ENCODE results near the gene CEP89.
"Not testable (repeated sequence)": the region's sequence is repeated elsewhere in the genome, so short reads cannot be mapped to it uniquely, and the experiment has no call there.

Gene CEP89

DNA sequence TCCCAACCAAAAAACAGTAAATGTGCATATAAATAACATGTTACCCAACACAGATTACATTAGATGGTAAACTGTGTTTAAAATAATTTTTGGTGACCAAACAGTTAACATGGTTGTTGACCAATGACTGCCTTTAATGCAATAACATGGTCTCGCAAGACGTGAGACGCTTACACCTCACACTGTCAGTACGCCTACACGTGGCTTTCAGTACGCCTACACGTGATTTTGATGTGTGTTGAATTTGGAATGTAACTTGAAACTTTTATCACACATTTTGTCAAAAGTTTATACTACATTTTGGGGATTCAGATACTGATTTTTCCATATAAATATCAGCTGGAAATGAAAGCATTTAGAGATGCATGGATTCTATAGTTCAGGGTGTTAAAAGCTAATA, 134.2 kb downstream of the CEP89 start:
- no peak for DNase-seq (ENCODE audit: low spot score)

GRCh38 chr19:32833388-32833787, 138.4 kb downstream of the CEP89 start:
- DNase-seq (ENCODE audit: low spot score): not testable (repeated sequence)

DNA sequence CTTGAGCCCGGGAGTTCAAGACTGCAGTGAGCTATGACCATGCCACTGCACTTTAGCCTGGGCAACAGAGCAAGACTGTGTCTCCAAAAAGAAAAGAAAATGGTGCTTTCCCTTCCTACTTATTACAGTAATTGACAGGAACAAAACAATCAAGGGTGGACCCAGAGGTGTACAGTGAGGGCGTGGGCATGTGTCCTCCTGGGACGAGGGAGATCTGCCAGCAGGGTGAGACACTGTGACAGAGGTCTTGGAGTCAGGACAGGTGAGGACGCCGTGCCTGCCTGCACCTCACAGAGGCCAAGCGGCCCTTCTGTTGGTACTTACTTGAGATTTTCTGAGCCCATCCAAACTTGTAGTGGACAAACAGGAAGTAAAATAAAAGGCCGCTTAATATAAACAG, 138.9 kb downstream of the CEP89 start:
- DNase-seq (ENCODE audit: low spot score): not testable (repeated sequence)

- DNase-seq (ENCODE audit: low spot score): not testable (repeated sequence)
These were observed 139.7 kb downstream of the CEP89 start for GRCh38 chr19:32832094-32832493.

DNA sequence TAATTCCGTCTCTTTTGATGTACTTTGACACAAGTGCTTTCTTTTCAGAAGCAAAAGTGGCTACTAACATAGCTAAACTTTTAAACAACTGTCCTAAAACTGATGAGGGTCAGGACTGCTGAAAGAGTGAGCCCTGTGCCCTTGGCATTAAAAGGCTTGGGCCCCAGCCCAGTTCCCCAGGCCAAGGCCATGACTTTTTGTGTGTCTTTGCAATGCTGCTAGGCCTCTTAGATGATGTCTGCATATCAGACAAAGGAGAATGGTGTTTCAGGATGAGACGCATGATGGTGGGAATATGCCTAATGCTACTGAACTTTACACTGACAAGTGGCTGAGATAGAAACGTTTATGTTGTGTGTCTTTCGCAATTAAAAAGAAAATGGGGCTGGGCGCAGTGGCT, 140.1 kb downstream of the CEP89 start:
- no peak for DNase-seq (ENCODE audit: low spot score)

DNA sequence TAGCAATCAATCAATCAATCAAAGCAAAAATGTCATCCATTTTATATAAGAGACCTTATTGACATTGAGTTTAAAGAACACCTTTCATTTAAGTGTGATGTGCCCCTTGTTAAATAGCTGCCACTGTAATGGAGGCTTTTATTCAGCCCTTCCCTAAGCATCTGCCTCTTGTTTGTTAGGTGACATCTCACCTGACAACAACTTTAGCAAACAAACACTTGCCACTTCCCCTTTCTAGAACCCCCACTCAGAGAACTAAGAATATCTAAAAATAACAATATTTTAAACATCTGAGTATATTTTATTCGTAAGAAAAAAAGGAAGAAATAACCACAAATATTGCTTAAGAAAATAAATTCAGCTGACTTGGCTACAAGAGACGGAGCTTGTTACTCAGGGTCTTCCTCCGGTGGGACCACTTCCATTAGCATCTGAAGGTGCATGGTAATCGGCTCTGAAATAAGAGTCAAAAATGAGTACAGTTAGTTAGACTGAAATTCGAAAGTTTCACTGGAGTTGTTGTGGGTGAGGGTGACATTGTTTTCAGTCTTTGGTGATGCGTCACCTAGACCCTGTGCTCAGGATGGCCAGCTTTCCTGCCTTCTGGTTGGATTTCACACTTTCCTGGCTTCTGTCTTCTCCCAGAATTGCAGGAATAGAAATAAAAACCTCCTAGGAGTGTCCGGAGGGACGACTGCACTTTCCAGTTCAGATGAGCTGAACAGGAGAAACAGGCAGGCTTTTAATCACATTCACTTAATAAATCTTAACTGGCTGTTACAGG, 141.3 kb downstream of the CEP89 start:
- DNase-seq (ENCODE audit: low spot score): peak; percentile 71

- DNase-seq (ENCODE audit: low spot score): no peak
These were observed 142.3 kb downstream of the CEP89 start for GRCh38 chr19:32829345-32829896.

DNA sequence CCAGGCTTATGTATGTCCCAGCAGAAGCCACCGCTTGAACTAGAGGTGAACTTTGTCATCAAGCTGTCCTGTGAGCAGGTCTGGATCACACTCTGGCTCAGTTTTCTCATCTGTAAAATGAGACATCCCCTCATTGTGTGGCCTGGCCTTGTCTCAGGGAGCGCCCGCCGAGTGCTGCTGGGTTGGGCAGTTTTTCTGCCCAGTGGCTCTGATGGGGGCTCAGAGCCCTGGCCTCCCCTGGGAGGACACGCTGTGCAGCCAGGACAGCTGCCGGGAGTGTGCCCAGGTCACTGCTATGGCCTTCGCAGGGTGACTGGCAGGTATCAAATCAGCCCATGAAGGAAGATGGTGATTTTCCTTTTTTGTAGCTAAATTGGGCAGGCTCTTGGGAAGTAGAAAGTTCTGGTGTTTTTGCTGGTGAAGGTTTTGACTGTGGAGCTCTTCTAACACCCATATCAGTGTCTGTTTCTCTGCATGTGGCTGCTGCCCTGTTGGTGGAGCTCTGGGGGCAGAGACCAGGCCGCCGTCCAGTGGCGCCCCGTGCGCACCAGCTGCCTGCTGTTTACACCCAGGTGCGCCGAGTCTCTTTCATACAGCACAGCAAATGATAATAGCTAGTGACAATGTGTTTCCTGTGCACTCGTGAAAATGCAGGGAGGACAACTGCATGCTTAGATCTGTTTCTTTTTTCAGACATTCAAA, 143.0 kb downstream of the CEP89 start:
- DNase-seq (ENCODE audit: low spot score): no peak

DNA sequence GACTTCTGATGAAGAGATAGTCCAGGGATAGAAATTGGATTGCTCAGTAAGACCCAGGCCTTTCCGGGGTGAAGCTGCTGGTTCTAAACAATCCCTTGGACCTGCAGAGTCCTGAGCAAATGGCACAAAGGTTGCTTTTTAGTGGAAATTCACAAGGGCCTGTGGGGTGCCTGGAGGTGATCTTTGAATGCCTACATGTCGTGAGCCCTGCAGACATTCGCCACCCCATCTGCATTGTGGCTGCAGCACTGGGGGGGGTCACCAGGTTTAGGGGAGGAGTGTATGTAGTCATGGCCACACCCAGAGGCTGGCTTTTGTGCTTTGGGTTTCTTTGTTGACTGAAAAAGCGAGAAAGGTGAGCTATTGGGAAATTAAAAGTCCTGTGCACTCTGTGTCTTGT, 143.6 kb downstream of the CEP89 start:
- no peak for DNase-seq (ENCODE audit: low spot score)

All from AG20443 (cell line).